Measurements from ENCODE around the gene REC114. TPM values are rescaled to one million over a fixed set of nuclear protein-coding genes. Genes with fewer than 3 reads are reported as not detected.

REC114 gene
- total and polyA plus RNA-seq, 2 of the 8 experiments (the other 6 are each of a cell fraction or from before 2014, with no cell fraction given) = 0.12 TPM; not detected in 1

- WGBS, 2 experiments (ENCODE audit: extremely low coverage in 1 of 2, insufficient coverage in 1 of 2, insufficient read length in 1 of 2, insufficient replicate concordance in 2 of 2, low coverage in 1 of 2, low lambda C conversion rate in 2 of 2, missing lambda C conversion rate in 1 of 2) = 85% methylated on average over 1 of the region's 1 CpG; no CpG with 5 or more reads in 1 of the 2 experiments
- H3K9ac ChIP-seq (replicated peaks in 1 of 4; ENCODE audit: extremely low read depth in 1 of 4, low read depth in 3 of 4, low read length in 3 of 4) = no peak overlapping the region
- peak overlapping the region; percentile 70; the same call in 1 of the 2 replicates for H2AFZ ChIP-seq (ENCODE audit: low read length)
- H3K56ac ChIP-seq (replicated peaks; ENCODE audit: insufficient read length, low read depth, low read length) = no peak overlapping the region
- H3K79me2 ChIP-seq (ENCODE audit: control insufficient read depth in 1 of 2, insufficient read depth in 2 of 2, low read length in 2 of 2) = no peaks in the 10 kb centered on the region
- H3K4me3 ChIP-seq (ENCODE audit: extremely low read depth in 1 of 4, insufficient read depth in 2 of 4, low read depth in 3 of 4, low read length in 4 of 4) = no peak overlapping the region
- H3K9me3 ChIP-seq (ENCODE audit: insufficient read depth in 2 of 2, low read depth in 1 of 2, low read length in 1 of 2) = no peaks in the 10 kb centered on the region
- no peak overlapping the region for H2BK5ac ChIP-seq (ENCODE audit: low read depth, low read length)
- H3K4me1 ChIP-seq (replicated peaks in 1 of 4; ENCODE audit: control insufficient read depth in 3 of 4, insufficient read depth in 4 of 4, low read length in 3 of 4) = peaks cover 3 to 9% (median 5%) of the 10 kb centered on the region in 4 experiments; a peak in 4 of 7 replicates
- no peak for DNase-seq (ENCODE audit: low read depth in 1 of 2, low spot score in 2 of 2)
- H3K79me1 ChIP-seq (ENCODE audit: low read depth, low read length) = no peaks in the 10 kb centered on the region
- POLR2A ChIA-PET (ENCODE audit: partially characterized antibody) = no interaction called here
- no peak overlapping the region for H3K18ac ChIP-seq (ENCODE audit: extremely low read depth, low read length)
- no peak overlapping the region for H4K8ac ChIP-seq (ENCODE audit: extremely low read depth, insufficient read depth, low read length)
- no peak overlapping the region for H3K4me2 ChIP-seq (ENCODE audit: insufficient read depth in 1 of 2, low read depth in 2 of 2, low read length in 2 of 2)
- H2BK12ac ChIP-seq (ENCODE audit: low read depth, low read length) = no peak overlapping the region
- H3K27ac ChIP-seq (ENCODE audit: low read depth, low read length) = no peak overlapping the region
- no peaks in the 10 kb centered on the region for H4K20me1 ChIP-seq (replicated peaks in 1 of 2; ENCODE audit: control insufficient read depth in 1 of 2, insufficient read depth in 2 of 2, low read length in 2 of 2)
- H3K23me2 ChIP-seq (ENCODE audit: low read depth, low read length) = no peaks in the 10 kb centered on the region
- H3K4ac ChIP-seq (replicated peaks; ENCODE audit: insufficient read length, low read depth, low read length) = no peak overlapping the region
- no peaks in the 10 kb centered on the region for H3K36me3 ChIP-seq (ENCODE audit: control insufficient read depth in 2 of 4, insufficient read depth in 4 of 4, low read length in 3 of 4)
- no peak overlapping the region for H3K14ac ChIP-seq (ENCODE audit: insufficient read length)
- H2BK120ac ChIP-seq (replicated peaks; ENCODE audit: low read depth, low read length) = no peak overlapping the region
- TF ChIP-seq SRF (IDR thresholded peaks at IDR 0.05; ENCODE audit: low read depth, low read length) (peak; percentile 20; the same call in 1 of the 2 replicates), CBX5 (IDR thresholded peaks at IDR 0.05; ENCODE audit: low read depth, low read length) (no peak)
- no peak overlapping the region for H4K91ac ChIP-seq (replicated peaks; ENCODE audit: insufficient read length, low read length)
- no peaks in the 10 kb centered on the region for H3K27me3 ChIP-seq (replicated peaks in 1 of 4; ENCODE audit: control insufficient read depth in 3 of 4, extremely low read depth in 1 of 4, insufficient read depth in 3 of 4, low read length in 3 of 4)
- H2BK15ac ChIP-seq (ENCODE audit: low read length) = no peak overlapping the region
- CTCF ChIA-PET (ENCODE audit: partially characterized antibody) = interaction anchor here (0.7 kb wide), 1 partner anchor 8 kb away, joined by 3 read pairs; no protein-coding TSS in a partner anchor
- H2AK5ac ChIP-seq (ENCODE audit: low read depth, low read length) = no peak overlapping the region
- no peak overlapping the region for H3K23ac ChIP-seq (ENCODE audit: insufficient read length)
- no peak for FAIRE-seq
- H4K5ac ChIP-seq (ENCODE audit: insufficient read length, low read depth, low read length) = no peak overlapping the region
- H2BK20ac ChIP-seq (ENCODE audit: low read length) = no peak overlapping the region
Observed at GRCh38 chr15:73522011-73522410, 79.0 kb downstream of the REC114 start.
